ENCODE results near the gene ZNF746.

DNA sequence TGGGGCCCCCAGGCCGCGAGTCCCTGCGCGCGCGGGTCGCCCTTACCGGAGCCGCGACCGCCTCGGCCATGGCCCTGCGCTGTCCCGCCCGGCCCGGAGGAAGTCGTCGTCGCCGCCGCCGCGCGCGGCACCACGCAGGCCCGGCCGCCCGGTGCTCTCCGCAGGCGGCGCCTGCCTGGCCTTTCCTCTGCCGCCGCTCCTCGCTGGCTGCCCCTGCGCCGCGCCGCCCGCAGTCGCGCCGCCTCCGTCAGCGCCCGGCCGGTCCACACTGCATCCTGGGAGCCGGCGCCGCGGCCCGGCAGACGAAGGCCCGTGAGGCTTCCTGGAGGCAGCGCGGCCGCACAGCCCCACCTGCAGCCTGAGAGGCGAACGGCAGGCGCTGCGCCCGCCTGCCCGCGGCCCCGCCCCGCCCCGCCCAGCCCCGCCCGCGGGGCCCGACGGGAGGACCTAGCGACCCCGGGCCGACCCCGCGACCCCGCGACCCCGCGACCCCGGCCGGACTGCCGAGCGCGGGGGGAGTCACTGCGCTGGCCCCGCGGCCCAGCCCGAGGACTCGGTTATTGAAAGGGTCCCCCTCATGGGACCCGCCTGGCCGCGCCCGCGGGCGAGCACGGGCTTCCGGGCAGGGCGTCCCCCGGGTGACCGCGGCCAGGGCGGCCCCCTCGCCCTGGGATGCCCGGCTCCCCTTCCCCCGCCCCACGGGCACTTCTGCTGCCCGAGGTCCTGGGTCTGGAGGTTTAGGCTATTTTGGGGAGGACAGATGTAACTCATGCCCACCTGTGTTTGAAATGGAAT lies at the start of gene ZNF746:
- TF ChIP-seq, protein P1, sequence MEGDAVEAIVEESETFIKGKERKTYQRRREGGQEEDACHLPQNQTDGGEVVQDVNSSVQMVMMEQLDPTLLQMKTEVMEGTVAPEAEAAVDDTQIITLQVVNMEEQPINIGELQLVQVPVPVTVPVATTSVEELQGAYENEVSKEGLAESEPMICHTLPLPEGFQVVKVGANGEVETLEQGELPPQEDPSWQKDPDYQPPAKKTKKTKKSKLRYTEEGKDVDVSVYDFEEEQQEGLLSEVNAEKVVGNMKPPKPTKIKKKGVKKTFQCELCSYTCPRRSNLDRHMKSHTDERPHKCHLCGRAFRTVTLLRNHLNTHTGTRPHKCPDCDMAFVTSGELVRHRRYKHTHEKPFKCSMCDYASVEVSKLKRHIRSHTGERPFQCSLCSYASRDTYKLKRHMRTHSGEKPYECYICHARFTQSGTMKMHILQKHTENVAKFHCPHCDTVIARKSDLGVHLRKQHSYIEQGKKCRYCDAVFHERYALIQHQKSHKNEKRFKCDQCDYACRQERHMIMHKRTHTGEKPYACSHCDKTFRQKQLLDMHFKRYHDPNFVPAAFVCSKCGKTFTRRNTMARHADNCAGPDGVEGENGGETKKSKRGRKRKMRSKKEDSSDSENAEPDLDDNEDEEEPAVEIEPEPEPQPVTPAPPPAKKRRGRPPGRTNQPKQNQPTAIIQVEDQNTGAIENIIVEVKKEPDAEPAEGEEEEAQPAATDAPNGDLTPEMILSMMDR (IDR thresholded peaks at IDR 0.05; ENCODE audit: low read length) = peak; percentile 36; the same call in 1 of the 2 replicates
- TF ChIP-seq EZH2 (optimal IDR thresholded peaks at IDR 0.05; ENCODE audit: low read depth, low read length) = no peak
